Aorta (tissue), 5 donors: ENCODE results near the gene AMFR. TPM values are rescaled to one million over a fixed set of nuclear protein-coding genes. Genes with fewer than 3 reads are reported as not detected.

Experiments
- ATAC-seq: fragments of 200-7000 bp; cut with Tn5 transposase; one replicate; pipeline ENCODE4 v1.9.1; 2022; ENCODE audit warnings: moderate library complexity; ENCODE audit not compliant: low FRiP score
- DNase-seq, 2 donors: peaks; one replicate each; pipeline ENCODE4 v3.0.0-alpha.2; 2020
- H3K27ac ChIP-seq, 2 donors: one replicate each; pipeline ENCODE4 v1.5.1; 2013; ENCODE audit warnings: low read length in 2 of 2, mild to moderate bottlenecking in 2 of 2, moderate library complexity in 2 of 2, control low read depth in 1 of 2, inconsistent platforms in 1 of 2, low read depth in 1 of 2
- H3K27me3 ChIP-seq, 2 donors: one replicate each; pipeline ENCODE4 v1.6.1; 2013; ENCODE audit warnings: control low read depth in 1 of 2, low read length in 1 of 2, mild to moderate bottlenecking in 1 of 2, moderate library complexity in 1 of 2; ENCODE audit not compliant: insufficient read depth in 2 of 2, control insufficient read depth in 1 of 2
- H3K36me3 ChIP-seq, 2 donors: one replicate each; pipeline ENCODE4 v1.6.1; 2013; ENCODE audit warnings: control low read depth in 1 of 2, low read length in 1 of 2, mild to moderate bottlenecking in 1 of 2; ENCODE audit not compliant: insufficient read depth in 2 of 2, control insufficient read depth in 1 of 2
- H3K4me1 ChIP-seq, 2 donors: one replicate each; pipeline ENCODE4 v1.6.1; 2013; ENCODE audit warnings: low read length in 2 of 2, control low read depth in 1 of 2, mild to moderate bottlenecking in 1 of 2, moderate library complexity in 1 of 2; ENCODE audit not compliant: insufficient read depth in 2 of 2, control insufficient read depth in 1 of 2
- H3K4me3 ChIP-seq, 2 donors: one replicate each; pipeline ENCODE4 v1.5.1; 2013; ENCODE audit warnings: low read length in 2 of 2, control low read depth in 1 of 2, mild to moderate bottlenecking in 1 of 2
- H3K9me3 ChIP-seq: one replicate; pipeline ENCODE4 v1.6.1; 2013; ENCODE audit warnings: mild to moderate bottlenecking, low read length; ENCODE audit not compliant: control insufficient read depth
- WGBS, 2 donors: extraction: QIAGEN DNeasy Blood & Tissue Kit; methylation state at CpG; one replicate each; pipeline ENCODE4 v1.1.7; 2013; 5-methylcytosine and 5-hydroxymethylcytosine counted together
- intact Hi-C, 2 donors: fragments of 100-400 bp; cut with DNase I; formaldehyde crosslinking; loops; one replicate each; pipeline versions ENCODE4 v1.14.2 to v1.15.0; 2022
- polyA plus RNA-seq, 2 donors: library from polyadenylated mRNA; stranded (reverse); fragments of 200-250 nt; gene quantifications; one replicate each; pipeline ENCODE4 v1.2.3, GENCODE V29; 2013
- total RNA-seq, 2 donors: library from RNA; stranded (reverse); fragmentation: NEBNext Ultra II Directional; extraction: Animal tissue kit (Norgen Biotek cat#: 25700); gene quantifications; one replicate each; pipeline ENCODE4 v1.2.1, GENCODE V29; 2021
- donor health status: healthy with polysubstance abuse.
- donor health status: Bipolar disorder and iron deficiency.
- donor health status: DM: no; HTN: no; CAD: no.
- donor health status: DM: no; HTN: no; CAD: no.
- donor health status: DM: yes; HTN: yes; CAD: no.

The AMFR gene
- total and polyA plus RNA-seq, 4 donors, result 34.6 to 124 (median 88.8) TPM

DNA sequence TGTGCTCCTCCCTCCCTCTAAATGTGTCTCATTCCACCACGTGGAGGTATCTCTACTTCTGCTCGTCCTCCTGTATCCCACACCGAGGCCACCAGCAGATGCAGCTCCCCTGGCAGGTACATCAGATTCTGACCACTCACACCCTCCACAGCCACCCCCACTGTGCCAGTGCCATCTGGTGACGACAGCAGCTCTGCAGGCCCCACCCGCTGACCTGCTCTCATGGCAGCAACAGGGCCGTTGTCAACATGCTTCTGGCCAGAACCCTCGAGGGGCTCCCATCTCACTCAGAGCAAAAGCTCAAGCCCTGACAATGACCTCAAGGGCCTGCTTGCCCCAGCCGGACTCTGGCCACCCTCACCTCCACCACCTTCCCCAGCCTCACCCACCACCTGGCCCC, 93.4 kb downstream of the AMFR start:
- no peak for DNase-seq
- Histone ChIP-seq H3K4me1 (no peaks in the 10 kb centered on the region), H3K9me3 (no peaks in the 10 kb centered on the region), H3K4me3 (no peak overlapping the region), H3K27me3 (no peaks in the 10 kb centered on the region), H3K36me3 (no peaks in the 10 kb centered on the region), H3K27ac (no peak overlapping the region)
- intact Hi-C loops, result no loop called here
- WGBS, 2 donors, result 85 to 87% methylated on average over 8 of the region's 8 CpGs
- no peak for ATAC-seq

- intact Hi-C loops, result no loop called here
- Histone ChIP-seq H3K9me3 (no peaks in the 10 kb centered on the region), H3K4me1 (no peaks in the 10 kb centered on the region), H3K4me3 (no peak overlapping the region), H3K27me3 (no peaks in the 10 kb centered on the region), H3K36me3 (no peaks in the 10 kb centered on the region), H3K27ac (no peak overlapping the region)
- WGBS, 2 donors, result 87% methylated on average over 11 of the region's 11 CpGs
- DNase-seq, result no peak
- ATAC-seq, result no peak
Measured at GRCh38 chr16:56331399-56331798, 93.9 kb downstream of the AMFR start.

GRCh38 chr16:56330476-56330875, 94.9 kb downstream of the AMFR start:
- DNase-seq, result no peak
- H3K36me3 ChIP-seq, result no peaks in the 10 kb centered on the region

GRCh38 chr16:56329887-56330286, 95.5 kb downstream of the AMFR start:
- no peaks in the 10 kb centered on the region for H3K36me3 ChIP-seq
- no peaks in the 10 kb centered on the region for H3K9me3 ChIP-seq
- no peaks in the 10 kb centered on the region for H3K4me1 ChIP-seq
- no peaks in the 10 kb centered on the region for H3K27me3 ChIP-seq
- no peak overlapping the region for H3K27ac ChIP-seq
- WGBS, 2 donors, result 88 to 89% methylated on average over 9 of the region's 9 CpGs
- DNase-seq, result no peak
- intact Hi-C loops, result no loop called here
- no peak for ATAC-seq
- no peak overlapping the region for H3K4me3 ChIP-seq

More at GRCh38 chr16:56330476-56330875, 94.9 kb downstream of the AMFR start:
- Histone ChIP-seq H3K27me3 (no peaks in the 10 kb centered on the region), H3K4me3 (no peak overlapping the region), H3K4me1 (no peaks in the 10 kb centered on the region), H3K9me3 (no peaks in the 10 kb centered on the region), H3K27ac (no peak overlapping the region)
- intact Hi-C loops, result no loop called here
- WGBS, 2 donors, result 89 to 94% methylated on average over 4 of the region's 4 CpGs
- ATAC-seq, result no peak

DNA sequence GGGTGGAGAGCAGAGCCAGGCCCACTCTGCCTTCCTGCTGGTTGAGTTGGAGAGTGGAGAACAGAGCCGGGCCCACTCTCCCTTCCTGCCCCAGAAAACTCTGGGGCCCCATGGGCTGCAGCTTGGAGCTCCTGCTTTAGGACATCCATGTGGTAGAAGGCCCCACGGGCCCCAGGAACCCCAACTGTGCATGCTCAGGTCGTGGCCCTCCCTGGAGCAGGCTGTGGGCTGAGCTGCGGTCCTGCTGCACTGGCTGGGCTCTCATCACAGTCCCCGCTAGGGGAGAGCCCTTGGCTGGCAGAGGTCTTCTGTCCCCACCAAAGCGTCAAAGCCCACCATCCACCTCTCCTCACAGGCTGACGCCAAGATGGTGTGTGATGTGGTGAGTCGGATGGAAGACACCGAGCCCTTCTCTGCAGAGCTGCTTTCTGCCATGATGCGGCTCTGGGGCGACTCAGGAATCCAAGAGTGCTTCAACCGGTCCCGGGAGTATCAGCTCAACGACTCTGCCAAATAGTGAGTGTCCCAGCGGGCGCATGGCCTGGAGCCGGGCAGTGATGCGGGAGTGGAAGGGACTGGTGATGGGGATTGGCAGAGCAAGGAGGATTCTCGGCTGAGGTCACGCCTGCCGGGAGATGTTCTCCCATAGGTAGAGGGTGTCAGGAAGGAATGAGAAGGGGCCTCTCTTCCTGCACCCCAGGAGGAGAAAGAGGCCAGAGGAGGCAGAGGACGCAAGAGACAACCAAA, 96.9 kb downstream of the AMFR start:
- Histone ChIP-seq H3K4me3 (no peak overlapping the region), H3K4me1 (no peaks in the 10 kb centered on the region), H3K36me3 (no peaks in the 10 kb centered on the region), H3K27ac (no peak overlapping the region), H3K27me3 (no peaks in the 10 kb centered on the region), H3K9me3 (no peaks in the 10 kb centered on the region)
- 91 to 93% methylated on average over 22 of the region's 22 CpGs for WGBS, 2 donors
- DNase-seq, result no peak
- ATAC-seq, result no peak
- intact Hi-C loops, result no loop called here

DNA sequence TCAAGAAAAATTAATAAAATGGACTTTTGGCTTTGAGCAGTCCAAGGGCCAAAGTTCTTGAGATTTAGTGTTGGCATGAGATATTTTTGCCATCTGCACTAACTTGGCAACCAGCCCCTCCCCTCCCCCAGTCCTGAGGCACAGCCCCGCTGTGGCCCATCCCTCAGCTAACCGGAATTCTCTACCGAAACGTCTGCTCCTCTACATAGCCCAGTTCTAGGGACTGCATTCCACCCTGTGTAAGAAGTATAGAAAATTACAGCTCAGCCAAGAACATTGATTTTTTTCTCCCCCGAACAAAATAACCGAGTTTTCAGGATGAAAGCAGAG, 97.5 kb downstream of the AMFR start:
- Histone ChIP-seq H3K36me3 (no peaks in the 10 kb centered on the region), H3K4me1 (no peaks in the 10 kb centered on the region), H3K4me3 (no peak overlapping the region), H3K9me3 (no peaks in the 10 kb centered on the region), H3K27ac (no peak overlapping the region), H3K27me3 (no peaks in the 10 kb centered on the region)
- DNase-seq, result no peak
- no peak for ATAC-seq
- intact Hi-C loops, result no loop called here
- WGBS, 2 donors, result 67 to 73% methylated on average over 6 of the region's 6 CpGs

DNA sequence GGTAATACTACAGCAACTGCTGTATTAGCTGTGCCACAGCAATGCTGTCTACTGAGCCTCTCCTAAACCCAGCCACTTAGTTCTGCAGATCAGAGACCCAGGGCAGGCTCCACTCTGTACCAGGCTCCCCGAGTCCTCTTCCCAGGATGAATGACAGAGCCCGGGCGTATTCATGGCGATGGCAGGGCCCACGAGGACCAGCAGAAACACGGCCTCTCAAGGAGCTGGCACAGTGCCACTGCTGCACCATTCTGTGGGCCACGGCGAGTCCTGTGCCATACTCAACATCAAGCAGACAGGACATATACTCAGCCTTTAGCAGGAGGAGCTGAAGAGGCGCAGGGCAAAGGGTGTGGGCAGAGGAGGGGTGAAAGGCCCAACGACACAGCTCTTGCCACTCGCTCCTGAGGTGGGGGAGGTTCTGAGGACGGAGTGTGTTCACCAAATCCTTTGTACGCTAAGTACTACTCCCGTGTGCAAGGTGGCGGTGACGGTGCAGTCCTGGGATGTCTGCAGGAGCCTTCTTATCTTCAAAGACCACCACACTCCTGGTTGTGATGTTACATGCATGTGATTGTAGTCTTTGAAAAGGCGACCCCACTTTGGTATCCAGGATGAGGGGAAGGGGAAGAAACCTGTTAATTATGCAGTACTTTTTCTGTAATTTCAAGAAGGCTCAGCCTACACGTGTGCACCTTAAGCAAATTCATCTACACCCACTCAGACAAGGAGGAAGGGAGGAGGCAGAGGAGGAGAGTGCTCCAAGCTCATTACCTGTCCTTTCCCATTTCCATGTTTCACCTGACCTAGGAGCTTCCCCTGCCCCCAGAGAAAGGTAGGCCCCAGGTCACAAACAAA, 98.0 kb downstream of the AMFR start:
- no peaks in the 10 kb centered on the region for H3K4me1 ChIP-seq
- ATAC-seq (no peak), DNase-seq (no peak)
- intact Hi-C loops, result no loop called here
- 85 to 86% methylated on average over 18 of the region's 18 CpGs for WGBS, 2 donors
- no peaks in the 10 kb centered on the region for H3K36me3 ChIP-seq
- no peaks in the 10 kb centered on the region for H3K9me3 ChIP-seq
- no peak overlapping the region for H3K4me3 ChIP-seq
- H3K27ac ChIP-seq, result no peak overlapping the region
- no peaks in the 10 kb centered on the region for H3K27me3 ChIP-seq

- WGBS, 2 donors, result 91% methylated on average over 6 of the region's 6 CpGs
- H3K27me3 ChIP-seq, result no peaks in the 10 kb centered on the region
- no peaks in the 10 kb centered on the region for H3K36me3 ChIP-seq
- H3K4me3 ChIP-seq, result no peak overlapping the region
- H3K9me3 ChIP-seq, result no peaks in the 10 kb centered on the region
- no peak overlapping the region for H3K27ac ChIP-seq
- intact Hi-C loops, result no loop called here
- no peaks in the 10 kb centered on the region for H3K4me1 ChIP-seq
- DNase-seq (no peak), ATAC-seq (no peak)
Measured at GRCh38 chr16:56325956-56326355, 99.4 kb downstream of the AMFR start.

DNA sequence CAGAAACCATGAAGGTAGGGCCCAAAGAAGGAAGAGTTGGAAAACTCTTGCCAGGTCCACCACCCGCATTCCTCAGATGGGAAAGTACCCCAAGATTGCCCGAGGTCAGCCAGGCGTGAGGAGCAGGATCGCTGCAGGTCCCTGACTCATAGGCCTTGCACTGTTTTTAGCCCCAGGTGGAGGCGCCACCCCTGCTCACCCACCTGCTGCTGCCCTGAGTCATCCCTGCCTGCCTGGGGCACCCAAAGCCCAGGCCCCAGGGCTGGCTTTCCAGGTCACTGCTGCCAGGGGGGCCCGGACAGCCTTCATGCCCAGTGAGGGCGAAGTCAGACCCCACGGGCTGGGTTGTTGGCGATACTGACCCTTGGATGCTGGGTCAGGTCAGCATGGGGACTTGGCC, 100.9 kb downstream of the AMFR start:
- Histone ChIP-seq H3K27ac (no peak overlapping the region), H3K4me1 (no peaks in the 10 kb centered on the region), H3K4me3 (no peak overlapping the region), H3K36me3 (no peaks in the 10 kb centered on the region), H3K9me3 (no peaks in the 10 kb centered on the region), H3K27me3 (no peaks in the 10 kb centered on the region)
- ATAC-seq, result no peak
- intact Hi-C loops, result no loop called here
- no peak for DNase-seq
- 95 to 96% methylated on average over 9 of the region's 9 CpGs for WGBS, 2 donors
